Panc1 (cell line): ENCODE results near the gene ITPR2.

Source experiments
- SIN3A ChIP-seq: IDR thresholded peaks from 2 replicates; pipeline ENCODE4 v1.6.1; 2012; ENCODE audit warnings: low read depth, mild to moderate bottlenecking, low read length, moderate library complexity, borderline replicate concordance; ENCODE audit not compliant: insufficient read depth
- TF ChIP-seq, protein P1 (sequence below): fragments of 450-650 bp; IDR thresholded peaks from 2 replicates; pipeline ENCODE4 v1.5.1; 2017; ENCODE audit warnings: mild to moderate bottlenecking
- TF ChIP-seq, protein P2 (sequence below), 2 experiments: IDR thresholded peaks; 2 replicates each; pipeline ENCODE4 v1.6.1; 2011 to 2012; ENCODE audit warnings: low read depth in 2 of 2, control low read depth in 1 of 2, low read length in 1 of 2, mild to moderate bottlenecking in 1 of 2, moderate library complexity in 1 of 2; ENCODE audit not compliant: insufficient read depth in 1 of 2

DNA sequence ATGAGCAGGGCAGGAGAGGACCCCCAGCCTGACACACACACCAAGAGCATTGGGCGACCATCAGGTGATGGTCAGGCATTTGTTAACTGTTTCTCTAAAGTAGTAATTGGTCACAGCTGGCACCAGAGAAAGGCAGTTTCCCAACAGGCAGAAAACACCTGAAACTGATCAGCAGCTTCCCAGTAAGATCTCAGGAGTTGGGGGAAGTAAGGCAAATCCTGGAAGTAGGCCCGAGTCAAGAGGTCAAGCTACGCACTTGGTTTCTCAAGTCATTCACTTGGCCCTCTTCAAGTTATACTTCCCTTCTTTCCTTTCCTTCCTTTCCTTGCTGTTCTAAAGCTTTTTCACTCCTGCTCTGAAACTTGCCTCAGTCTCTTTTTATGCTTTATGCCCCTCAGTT, 501.9 kb downstream of the ITPR2 start:
- TF ChIP-seq, protein P1, sequence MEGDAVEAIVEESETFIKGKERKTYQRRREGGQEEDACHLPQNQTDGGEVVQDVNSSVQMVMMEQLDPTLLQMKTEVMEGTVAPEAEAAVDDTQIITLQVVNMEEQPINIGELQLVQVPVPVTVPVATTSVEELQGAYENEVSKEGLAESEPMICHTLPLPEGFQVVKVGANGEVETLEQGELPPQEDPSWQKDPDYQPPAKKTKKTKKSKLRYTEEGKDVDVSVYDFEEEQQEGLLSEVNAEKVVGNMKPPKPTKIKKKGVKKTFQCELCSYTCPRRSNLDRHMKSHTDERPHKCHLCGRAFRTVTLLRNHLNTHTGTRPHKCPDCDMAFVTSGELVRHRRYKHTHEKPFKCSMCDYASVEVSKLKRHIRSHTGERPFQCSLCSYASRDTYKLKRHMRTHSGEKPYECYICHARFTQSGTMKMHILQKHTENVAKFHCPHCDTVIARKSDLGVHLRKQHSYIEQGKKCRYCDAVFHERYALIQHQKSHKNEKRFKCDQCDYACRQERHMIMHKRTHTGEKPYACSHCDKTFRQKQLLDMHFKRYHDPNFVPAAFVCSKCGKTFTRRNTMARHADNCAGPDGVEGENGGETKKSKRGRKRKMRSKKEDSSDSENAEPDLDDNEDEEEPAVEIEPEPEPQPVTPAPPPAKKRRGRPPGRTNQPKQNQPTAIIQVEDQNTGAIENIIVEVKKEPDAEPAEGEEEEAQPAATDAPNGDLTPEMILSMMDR, result no peak
- no peak for TF ChIP-seq SIN3A
- TF ChIP-seq, protein P2, sequence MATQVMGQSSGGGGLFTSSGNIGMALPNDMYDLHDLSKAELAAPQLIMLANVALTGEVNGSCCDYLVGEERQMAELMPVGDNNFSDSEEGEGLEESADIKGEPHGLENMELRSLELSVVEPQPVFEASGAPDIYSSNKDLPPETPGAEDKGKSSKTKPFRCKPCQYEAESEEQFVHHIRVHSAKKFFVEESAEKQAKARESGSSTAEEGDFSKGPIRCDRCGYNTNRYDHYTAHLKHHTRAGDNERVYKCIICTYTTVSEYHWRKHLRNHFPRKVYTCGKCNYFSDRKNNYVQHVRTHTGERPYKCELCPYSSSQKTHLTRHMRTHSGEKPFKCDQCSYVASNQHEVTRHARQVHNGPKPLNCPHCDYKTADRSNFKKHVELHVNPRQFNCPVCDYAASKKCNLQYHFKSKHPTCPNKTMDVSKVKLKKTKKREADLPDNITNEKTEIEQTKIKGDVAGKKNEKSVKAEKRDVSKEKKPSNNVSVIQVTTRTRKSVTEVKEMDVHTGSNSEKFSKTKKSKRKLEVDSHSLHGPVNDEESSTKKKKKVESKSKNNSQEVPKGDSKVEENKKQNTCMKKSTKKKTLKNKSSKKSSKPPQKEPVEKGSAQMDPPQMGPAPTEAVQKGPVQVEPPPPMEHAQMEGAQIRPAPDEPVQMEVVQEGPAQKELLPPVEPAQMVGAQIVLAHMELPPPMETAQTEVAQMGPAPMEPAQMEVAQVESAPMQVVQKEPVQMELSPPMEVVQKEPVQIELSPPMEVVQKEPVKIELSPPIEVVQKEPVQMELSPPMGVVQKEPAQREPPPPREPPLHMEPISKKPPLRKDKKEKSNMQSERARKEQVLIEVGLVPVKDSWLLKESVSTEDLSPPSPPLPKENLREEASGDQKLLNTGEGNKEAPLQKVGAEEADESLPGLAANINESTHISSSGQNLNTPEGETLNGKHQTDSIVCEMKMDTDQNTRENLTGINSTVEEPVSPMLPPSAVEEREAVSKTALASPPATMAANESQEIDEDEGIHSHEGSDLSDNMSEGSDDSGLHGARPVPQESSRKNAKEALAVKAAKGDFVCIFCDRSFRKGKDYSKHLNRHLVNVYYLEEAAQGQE (IDR thresholded peaks at IDR 0.05; ENCODE audit: insufficient read depth in 1 of 2, low read depth in 2 of 2, low read length in 1 of 2), result no peak
